ENCODE results near the gene SLC6A13.

- TF ChIP-seq, protein P1, sequence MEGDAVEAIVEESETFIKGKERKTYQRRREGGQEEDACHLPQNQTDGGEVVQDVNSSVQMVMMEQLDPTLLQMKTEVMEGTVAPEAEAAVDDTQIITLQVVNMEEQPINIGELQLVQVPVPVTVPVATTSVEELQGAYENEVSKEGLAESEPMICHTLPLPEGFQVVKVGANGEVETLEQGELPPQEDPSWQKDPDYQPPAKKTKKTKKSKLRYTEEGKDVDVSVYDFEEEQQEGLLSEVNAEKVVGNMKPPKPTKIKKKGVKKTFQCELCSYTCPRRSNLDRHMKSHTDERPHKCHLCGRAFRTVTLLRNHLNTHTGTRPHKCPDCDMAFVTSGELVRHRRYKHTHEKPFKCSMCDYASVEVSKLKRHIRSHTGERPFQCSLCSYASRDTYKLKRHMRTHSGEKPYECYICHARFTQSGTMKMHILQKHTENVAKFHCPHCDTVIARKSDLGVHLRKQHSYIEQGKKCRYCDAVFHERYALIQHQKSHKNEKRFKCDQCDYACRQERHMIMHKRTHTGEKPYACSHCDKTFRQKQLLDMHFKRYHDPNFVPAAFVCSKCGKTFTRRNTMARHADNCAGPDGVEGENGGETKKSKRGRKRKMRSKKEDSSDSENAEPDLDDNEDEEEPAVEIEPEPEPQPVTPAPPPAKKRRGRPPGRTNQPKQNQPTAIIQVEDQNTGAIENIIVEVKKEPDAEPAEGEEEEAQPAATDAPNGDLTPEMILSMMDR (IDR thresholded peaks at IDR 0.05; ENCODE audit: poor library complexity, severe bottlenecking), result no peak
- TF ChIP-seq POLR2AphosphoS5 (IDR thresholded peaks at IDR 0.05) (no peak), EZH2 (IDR thresholded peaks at IDR 0.05; ENCODE audit: borderline replicate concordance, insufficient read depth, low read length, poor library complexity, severe bottlenecking) (no peak), RAD21 (conservative IDR thresholded peaks at IDR 0.05) (no peak), EP300 (conservative IDR thresholded peaks at IDR 0.05; ENCODE audit: poor library complexity, severe bottlenecking) (no peak)
Observed at GRCh38 chr12:177980-178828, 84.4 kb downstream of the SLC6A13 start.

Measured in neural cell (in vitro differentiated cells).